ENCODE measurements around the gene KIF1B.

Gene KIF1B

GRCh38 chr1:10267319-10267718, 56.9 kb downstream of the KIF1B start:
- no peak overlapping the region for H3K4me2 ChIP-seq (ENCODE audit: insufficient read depth, low read length, poor library complexity, severe bottlenecking)
- H3K4me1 ChIP-seq (ENCODE audit: control insufficient read depth in 2 of 2, insufficient read depth in 1 of 2, low read depth in 1 of 2, low read length in 2 of 2) = no peaks in the 10 kb centered on the region
- H3K9me3 ChIP-seq (replicated peaks in 1 of 2; ENCODE audit: control insufficient read depth in 2 of 2, insufficient read depth in 1 of 2, low read depth in 1 of 2, low read length in 2 of 2) = peaks cover 0 to 2% of the 10 kb centered on the region in 2 donors
- no peak overlapping the region for H2AFZ ChIP-seq (ENCODE audit: low read length)
- no peak overlapping the region for H2BK120ac ChIP-seq (ENCODE audit: low read depth, low read length)
- H3K79me1 ChIP-seq (ENCODE audit: low read depth, low read length) = peaks cover 1% of the 10 kb centered on the region
- H3K9ac ChIP-seq (ENCODE audit: low read depth, low read length, poor library complexity) = no peak overlapping the region
- no peak overlapping the region for H4K8ac ChIP-seq (ENCODE audit: low read depth, low read length)
- no peaks in the 10 kb centered on the region for H3K27me3 ChIP-seq (ENCODE audit: control insufficient read depth in 3 of 3, insufficient read depth in 3 of 3, low read depth in 1 of 3, low read length in 3 of 3)
- no peak for DNase-seq (ENCODE audit: low spot score)
- H4K91ac ChIP-seq (ENCODE audit: low read depth, low read length, poor library complexity) = no peak overlapping the region
- H3K23ac ChIP-seq (ENCODE audit: low read depth, low read length, poor library complexity) = no peak overlapping the region
- peaks cover 14 to 97% of the 10 kb centered on the region in 2 donors for H3K36me3 ChIP-seq (replicated peaks in 1 of 2; ENCODE audit: control insufficient read depth in 2 of 2, insufficient read depth in 2 of 2, low read length in 2 of 2)
- no peak overlapping the region for H2BK5ac ChIP-seq (ENCODE audit: low read length)
- no peak overlapping the region for H3K4ac ChIP-seq (ENCODE audit: low read length)
- H3K4me3 ChIP-seq (ENCODE audit: low read length in 2 of 2) = no peak overlapping the region
- no CpG with 5 or more reads among the region's 5 CpGs for WGBS, 2 donors (ENCODE audit: extremely low coverage in 2 of 2, insufficient read length in 2 of 2, insufficient replicate concordance in 1 of 2)
- no peak overlapping the region for H2BK15ac ChIP-seq (ENCODE audit: low read length)
- H3K18ac ChIP-seq (ENCODE audit: low read length) = no peak overlapping the region
- H2BK12ac ChIP-seq (ENCODE audit: low read length) = no peak overlapping the region
- no peak overlapping the region for H2AK5ac ChIP-seq (ENCODE audit: low read depth, low read length)
- H3K27ac ChIP-seq (replicated peaks; ENCODE audit: low read length) = no peak overlapping the region
- no peak overlapping the region for H3K14ac ChIP-seq (ENCODE audit: low read length)

- Histone ChIP-seq H3K36me3 (replicated peaks in 1 of 2; ENCODE audit: control insufficient read depth in 2 of 2, insufficient read depth in 2 of 2, low read length in 2 of 2) (peaks cover 14 to 97% of the 10 kb centered on the region in 2 donors), H2AK5ac (ENCODE audit: low read depth, low read length) (no peak overlapping the region), H3K4me2 (ENCODE audit: insufficient read depth, low read length, poor library complexity, severe bottlenecking) (no peak overlapping the region), H4K8ac (ENCODE audit: low read depth, low read length) (no peak overlapping the region), H2BK12ac (ENCODE audit: low read length) (no peak overlapping the region), H3K4ac (ENCODE audit: low read length) (no peak overlapping the region), H3K9me3 (replicated peaks in 1 of 2; ENCODE audit: control insufficient read depth in 2 of 2, insufficient read depth in 1 of 2, low read depth in 1 of 2, low read length in 2 of 2) (peaks cover 0 to 2% of the 10 kb centered on the region in 2 donors), H3K18ac (ENCODE audit: low read length) (no peak overlapping the region), H3K4me1 (ENCODE audit: control insufficient read depth in 2 of 2, insufficient read depth in 1 of 2, low read depth in 1 of 2, low read length in 2 of 2) (no peaks in the 10 kb centered on the region), H2BK15ac (ENCODE audit: low read length) (no peak overlapping the region), H3K23ac (ENCODE audit: low read depth, low read length, poor library complexity) (no peak overlapping the region), H2BK120ac (ENCODE audit: low read depth, low read length) (no peak overlapping the region), H3K27me3 (ENCODE audit: control insufficient read depth in 3 of 3, insufficient read depth in 3 of 3, low read depth in 1 of 3, low read length in 3 of 3) (no peaks in the 10 kb centered on the region), H3K4me3 (ENCODE audit: low read length in 2 of 2) (no peak overlapping the region), H2AFZ (ENCODE audit: low read length) (no peak overlapping the region), H3K9ac (ENCODE audit: low read depth, low read length, poor library complexity) (no peak overlapping the region), H3K79me1 (ENCODE audit: low read depth, low read length) (peaks cover 1% of the 10 kb centered on the region), H3K14ac (ENCODE audit: low read length) (no peak overlapping the region), H4K91ac (ENCODE audit: low read depth, low read length, poor library complexity) (no peak overlapping the region), H2BK5ac (ENCODE audit: low read length) (no peak overlapping the region), H3K27ac (replicated peaks; ENCODE audit: low read length) (no peak overlapping the region)
- DNase-seq (ENCODE audit: low spot score) = no peak
- WGBS, 2 donors (ENCODE audit: extremely low coverage in 2 of 2, insufficient read length in 2 of 2, insufficient replicate concordance in 1 of 2) = no CpG with 5 or more reads among the region's 5 CpGs
Observed at GRCh38 chr1:10267921-10268320, 57.6 kb downstream of the KIF1B start.

- Histone ChIP-seq H2AFZ (ENCODE audit: low read length) (no peak overlapping the region), H4K91ac (ENCODE audit: low read depth, low read length, poor library complexity) (no peak overlapping the region), H4K8ac (ENCODE audit: low read depth, low read length) (no peak overlapping the region), H2BK15ac (ENCODE audit: low read length) (no peak overlapping the region), H3K23ac (ENCODE audit: low read depth, low read length, poor library complexity) (no peak overlapping the region), H3K79me1 (ENCODE audit: low read depth, low read length) (peaks cover 1% of the 10 kb centered on the region), H3K4me2 (ENCODE audit: insufficient read depth, low read length, poor library complexity, severe bottlenecking) (no peak overlapping the region), H3K4ac (ENCODE audit: low read length) (no peak overlapping the region), H3K27ac (replicated peaks; ENCODE audit: low read length) (no peak overlapping the region), H2BK120ac (ENCODE audit: low read depth, low read length) (no peak overlapping the region), H3K9me3 (replicated peaks in 1 of 2; ENCODE audit: control insufficient read depth in 2 of 2, insufficient read depth in 1 of 2, low read depth in 1 of 2, low read length in 2 of 2) (peaks cover 0 to 2% of the 10 kb centered on the region in 2 donors), H3K14ac (ENCODE audit: low read length) (no peak overlapping the region), H3K18ac (ENCODE audit: low read length) (no peak overlapping the region), H3K4me3 (ENCODE audit: low read length in 2 of 2) (no peak overlapping the region), H3K4me1 (ENCODE audit: control insufficient read depth in 2 of 2, insufficient read depth in 1 of 2, low read depth in 1 of 2, low read length in 2 of 2) (no peaks in the 10 kb centered on the region), H3K27me3 (ENCODE audit: control insufficient read depth in 3 of 3, insufficient read depth in 3 of 3, low read depth in 1 of 3, low read length in 3 of 3) (no peaks in the 10 kb centered on the region), H2BK5ac (ENCODE audit: low read length) (no peak overlapping the region), H3K9ac (ENCODE audit: low read depth, low read length, poor library complexity) (no peak overlapping the region), H3K36me3 (replicated peaks in 1 of 2; ENCODE audit: control insufficient read depth in 2 of 2, insufficient read depth in 2 of 2, low read length in 2 of 2) (peaks cover 11 to 96% of the 10 kb centered on the region in 2 donors), H2AK5ac (ENCODE audit: low read depth, low read length) (no peak overlapping the region), H2BK12ac (ENCODE audit: low read length) (no peak overlapping the region)
- no CpG with 5 or more reads among the region's 2 CpGs for WGBS, 2 donors (ENCODE audit: extremely low coverage in 2 of 2, insufficient read length in 2 of 2, insufficient replicate concordance in 1 of 2)
- DNase-seq (ENCODE audit: low spot score) = no peak
Observed at GRCh38 chr1:10271090-10271489, 60.7 kb downstream of the KIF1B start.

GRCh38 chr1:10271869-10272268, 61.5 kb downstream of the KIF1B start:
- H3K4me1 ChIP-seq (ENCODE audit: control insufficient read depth in 2 of 2, insufficient read depth in 1 of 2, low read depth in 1 of 2, low read length in 2 of 2) = no peaks in the 10 kb centered on the region
- DNase-seq (ENCODE audit: low spot score) = no peak
- no peak overlapping the region for H3K4me2 ChIP-seq (ENCODE audit: insufficient read depth, low read length, poor library complexity, severe bottlenecking)
- no peak overlapping the region for H2BK15ac ChIP-seq (ENCODE audit: low read length)
- peaks cover 0 to 2% of the 10 kb centered on the region in 2 donors for H3K9me3 ChIP-seq (replicated peaks in 1 of 2; ENCODE audit: control insufficient read depth in 2 of 2, insufficient read depth in 1 of 2, low read depth in 1 of 2, low read length in 2 of 2)
- H3K27me3 ChIP-seq (ENCODE audit: control insufficient read depth in 3 of 3, insufficient read depth in 3 of 3, low read depth in 1 of 3, low read length in 3 of 3) = no peaks in the 10 kb centered on the region
- H4K8ac ChIP-seq (ENCODE audit: low read depth, low read length) = no peak overlapping the region
- no peak overlapping the region for H3K18ac ChIP-seq (ENCODE audit: low read length)
- peaks cover 12 to 95% of the 10 kb centered on the region in 2 donors for H3K36me3 ChIP-seq (replicated peaks in 1 of 2; ENCODE audit: control insufficient read depth in 2 of 2, insufficient read depth in 2 of 2, low read length in 2 of 2)
- H3K4ac ChIP-seq (ENCODE audit: low read length) = no peak overlapping the region
- no peak overlapping the region for H2BK5ac ChIP-seq (ENCODE audit: low read length)
- H3K4me3 ChIP-seq (ENCODE audit: low read length in 2 of 2) = no peak overlapping the region
- no peak overlapping the region for H3K23ac ChIP-seq (ENCODE audit: low read depth, low read length, poor library complexity)
- no peak overlapping the region for H2AK5ac ChIP-seq (ENCODE audit: low read depth, low read length)
- no peak overlapping the region for H3K9ac ChIP-seq (ENCODE audit: low read depth, low read length, poor library complexity)
- peaks cover 1% of the 10 kb centered on the region for H3K79me1 ChIP-seq (ENCODE audit: low read depth, low read length)
- H2BK12ac ChIP-seq (ENCODE audit: low read length) = no peak overlapping the region
- WGBS, 2 donors (ENCODE audit: extremely low coverage in 2 of 2, insufficient read length in 2 of 2, insufficient replicate concordance in 1 of 2) = no CpG with 5 or more reads among the region's 2 CpGs
- no peak overlapping the region for H2AFZ ChIP-seq (ENCODE audit: low read length)
- no peak overlapping the region for H2BK120ac ChIP-seq (ENCODE audit: low read depth, low read length)
- no peak overlapping the region for H3K27ac ChIP-seq (replicated peaks; ENCODE audit: low read length)
- no peak overlapping the region for H4K91ac ChIP-seq (ENCODE audit: low read depth, low read length, poor library complexity)
- H3K14ac ChIP-seq (ENCODE audit: low read length) = no peak overlapping the region

Measured in neuronal stem cell (in vitro differentiated cells).